Epithelial cell of esophagus (primary cell): Measurements from ENCODE around the gene BRD1.
A peak's percentile ranks its signal among the peaks of the same experiment; 100 is the strongest.

Source experiments
- DNase-seq: peaks from one replicate; pipeline ENCODE4 v3.0.0; 2010; ENCODE audit warnings: low read depth
- H3K4me3 ChIP-seq: 2 replicates; pipeline ENCODE4 v1.5.1; 2011; ENCODE audit warnings: mild to moderate bottlenecking, low read length, control low read depth
- CTCF ChIP-seq: IDR thresholded peaks from 2 replicates; pipeline ENCODE4 v1.5.1; 2011; ENCODE audit warnings: low read depth, mild to moderate bottlenecking, low read length, control low read depth, inconsistent platforms; ENCODE audit not compliant: insufficient read depth; ENCODE audit errors: missing control alignments

The BRD1 gene

GRCh38 chr22:49791682-49792081 is 36.0 kb downstream of the BRD1 start:
- DNase-seq: peak; percentile 40

DNA sequence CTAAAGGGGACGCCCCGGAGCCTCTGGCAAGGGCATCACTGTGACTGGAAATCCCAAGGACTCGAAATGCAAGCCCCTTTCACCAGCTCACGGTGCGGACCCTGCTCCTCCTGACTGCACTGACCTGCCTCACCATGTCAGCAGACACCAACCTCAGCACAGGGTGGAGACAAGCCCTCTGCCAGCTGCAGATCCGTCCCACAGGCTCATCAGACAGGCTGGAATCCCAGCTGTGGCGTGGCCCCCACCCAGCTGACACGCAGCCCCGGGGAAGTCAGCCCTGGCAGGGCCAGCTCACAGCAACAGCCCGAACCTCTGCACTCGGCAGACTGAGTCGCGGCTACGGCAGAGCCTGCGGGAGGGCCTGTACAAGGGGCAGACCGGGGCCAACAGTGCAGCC is 36.8 kb downstream of the BRD1 start:
- no peak for TF ChIP-seq CTCF
- DNase-seq: no peak
- H3K4me3 ChIP-seq: no peak overlapping the region

More at GRCh38 chr22:49791682-49792081, 36.0 kb downstream of the BRD1 start:
- TF ChIP-seq CTCF: no peak
- no peak overlapping the region for H3K4me3 ChIP-seq

DNA sequence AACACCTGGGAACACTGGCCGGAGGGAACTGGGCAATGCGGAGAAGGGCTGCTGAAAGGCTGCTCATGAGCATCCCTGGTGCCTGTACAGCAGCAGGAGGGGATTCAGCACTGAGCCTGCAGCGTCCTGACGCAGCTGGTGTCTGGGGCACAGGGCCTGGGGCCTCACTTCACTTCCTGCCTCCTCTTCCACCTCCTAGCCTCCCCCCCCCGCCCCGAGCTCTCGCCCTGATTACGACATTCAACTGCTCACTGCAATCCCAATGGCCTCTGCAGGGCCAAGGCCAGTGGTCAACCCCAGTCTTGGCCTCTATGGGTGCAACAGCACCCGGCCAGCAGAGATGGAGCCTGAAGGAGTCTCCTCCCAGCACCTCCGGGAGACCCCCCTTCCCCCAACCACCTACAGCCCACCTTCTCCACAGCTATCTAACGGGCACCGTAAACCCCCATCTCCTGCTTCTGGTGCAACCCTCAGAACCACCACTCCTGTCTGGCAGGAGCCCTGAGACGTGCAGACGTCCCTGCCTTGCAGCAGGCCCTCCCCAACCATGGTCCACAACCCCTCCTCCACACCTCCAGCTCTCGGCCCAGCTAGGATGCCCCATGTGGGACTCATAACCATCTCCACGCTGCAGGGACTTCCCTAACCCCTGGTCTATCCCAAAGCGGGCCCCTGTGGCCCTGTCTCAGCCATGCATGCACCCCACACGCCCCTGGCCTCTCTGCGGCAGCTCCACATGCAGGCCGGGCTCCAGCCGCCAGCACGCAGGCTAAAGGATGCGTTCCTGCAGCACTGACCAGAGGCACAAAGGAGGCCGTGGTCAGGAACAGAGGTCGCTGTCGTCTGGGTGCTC is 38.2 kb downstream of the BRD1 start:
- H3K4me3 ChIP-seq: no peak overlapping the region
- no peak for TF ChIP-seq CTCF
- peak; percentile 19 for DNase-seq

- DNase-seq: peak; percentile 18
- H3K4me3 ChIP-seq: no peak overlapping the region
- no peak for TF ChIP-seq CTCF
These were observed 39.2 kb downstream of the BRD1 start for GRCh38 chr22:49788504-49788903.

- TF ChIP-seq CTCF: no peak
- H3K4me3 ChIP-seq: no peak overlapping the region
- no peak for DNase-seq
These were observed 39.8 kb downstream of the BRD1 start for GRCh38 chr22:49787861-49788260.

DNA sequence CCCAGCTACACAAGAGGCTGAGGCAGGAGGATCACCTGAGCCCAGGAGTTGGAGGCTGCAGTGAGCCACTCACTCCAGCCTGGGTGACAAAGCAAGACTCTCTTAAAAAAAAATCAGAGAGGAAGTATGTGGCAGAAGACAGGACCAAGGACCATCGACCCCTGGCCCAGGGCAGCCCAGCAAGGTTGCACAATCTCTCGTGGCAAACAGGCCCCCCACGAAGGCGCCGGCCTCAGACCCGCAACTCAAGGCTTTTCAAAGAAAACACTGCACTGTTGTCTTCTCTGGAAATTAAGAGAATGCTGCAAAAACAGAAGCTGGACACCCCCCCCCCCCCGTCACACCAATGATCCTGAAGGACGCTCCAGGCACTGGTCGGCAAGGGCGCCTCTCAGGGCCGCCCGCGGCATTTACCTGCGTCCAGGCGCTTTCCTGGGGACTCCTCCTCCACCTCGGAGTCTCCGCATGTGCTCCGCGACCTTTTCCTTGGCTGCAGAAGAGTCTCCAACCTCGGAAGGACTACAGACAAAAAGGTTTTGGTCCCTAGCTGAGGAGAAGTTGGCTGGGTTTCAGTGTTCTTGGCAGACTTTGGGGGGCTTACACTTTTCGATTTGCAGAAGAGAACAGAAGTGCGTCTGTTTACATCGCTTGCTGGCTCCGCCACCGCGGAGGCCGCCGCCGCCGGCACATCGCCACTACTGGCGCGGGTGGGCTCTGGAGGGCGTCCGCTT is 40.5 kb downstream of the BRD1 start:
- TF ChIP-seq CTCF: no peak
- H3K4me3 ChIP-seq: no peak overlapping the region
- no peak for DNase-seq
